GM12878 (cell line): ENCODE measurements around the gene PSORS1C1. TPM values are rescaled to one million over a fixed set of nuclear protein-coding genes. Genes with fewer than 3 reads are reported as not detected.

Experiments
- ATAC-seq: fragments of 200-7000 bp; cut with Tn5 transposase; 3 replicates; pipeline ENCODE4 v1.9.1; 2020; ENCODE audit warnings: mild to moderate bottlenecking, moderate library complexity
- BruUV-seq: library from RNA; stranded (reverse); fragments of 400-500 nt; replicated peaks from 2 replicates; lab custom pipeline; 2021; lab: Mats Ljungman, UMichigan
- CTCF ChIA-PET: fragments of 300-600 bp; sonication (Branson Sonifier 250); formaldehyde crosslinking; extraction: SDS; loops from one replicate; lab custom pipeline; 2021; ENCODE audit warnings: inconsistent platforms; lab: Yijun Ruan, JAX
- POLR2A ChIA-PET: fragments of 350-600 bp; formaldehyde crosslinking; extraction: SDS; loops from one replicate; lab custom pipeline; 2021; ENCODE audit warnings: inconsistent platforms; lab: Charles Lee
- RAD21 ChIA-PET: fragments of 300-600 bp; sonication (Branson Sonifier 250); formaldehyde crosslinking; loops from one replicate; lab custom pipeline; 2023; ENCODE audit warnings: antibody characterized with exemption; ENCODE audit not compliant: unreplicated experiment; lab: Charles Lee
- SMC1A ChIA-PET: fragments of 300-600 bp; sonication (Branson Sonifier 250); formaldehyde crosslinking; loops from one replicate; lab custom pipeline; 2023; ENCODE audit not compliant: unreplicated experiment, uncharacterized antibody; lab: Charles Lee
- DNase-seq: peaks from one replicate; pipeline ENCODE4 v3.0.0-alpha.2; 2011; ENCODE audit warnings: low read depth, low spot score
- FAIRE-seq: peaks from 3 replicates; lab custom pipeline; 2011; peaks lifted over from hg19 to GRCh38; lab: Jason Lieb, UNC
- H2AFZ ChIP-seq: 2 replicates; pipeline ENCODE4 v1.6.0; 2011; ENCODE audit warnings: low read depth, low read length, control low read depth; ENCODE audit not compliant: control insufficient read depth
- H3K27ac ChIP-seq: 2 replicates; pipeline ENCODE4 v1.5.1; 2011; ENCODE audit warnings: control low read depth; ENCODE audit not compliant: control insufficient read depth, insufficient read depth
- H3K27me3 ChIP-seq, 2 experiments: replicated peaks in 1 of 2; 2 replicates each; pipeline versions ENCODE4 v1.6.0 to v1.6.1; 2011; ENCODE audit warnings: low read length in 1 of 2; ENCODE audit not compliant: control insufficient read depth in 2 of 2, insufficient read depth in 2 of 2
- H3K36me3 ChIP-seq, 2 experiments: 2 replicates each; pipeline ENCODE4 v1.5.1; 2011; ENCODE audit warnings: low read length in 1 of 2; ENCODE audit not compliant: control insufficient read depth in 2 of 2, insufficient read depth in 2 of 2
- H3K4me1 ChIP-seq: 2 replicates; pipeline ENCODE4 v1.6.1; 2011; ENCODE audit warnings: mild to moderate bottlenecking, low read length, moderate library complexity, mixed read lengths; ENCODE audit not compliant: control insufficient read depth, insufficient read depth
- H3K4me2 ChIP-seq: 2 replicates; pipeline ENCODE4 v1.6.0; 2011; ENCODE audit warnings: control low read depth; ENCODE audit not compliant: control insufficient read depth, insufficient read depth
- H3K4me3 ChIP-seq: fragments of 200-600 bp; sonication (generic); 2 replicates; pipeline ENCODE4 v1.5.1; 2016
- H3K79me2 ChIP-seq: 2 replicates; pipeline ENCODE4 v1.6.0; 2011; ENCODE audit warnings: low read length; ENCODE audit not compliant: control insufficient read depth, insufficient read depth
- H3K9ac ChIP-seq: 2 replicates; pipeline ENCODE4 v1.8.0; 2011; ENCODE audit warnings: low read length, control low read depth, mixed read lengths; ENCODE audit not compliant: control insufficient read depth, insufficient read depth
- H3K9me3 ChIP-seq: replicated peaks from 3 replicates; pipeline ENCODE4 v1.5.1; 2011; ENCODE audit warnings: mild to moderate bottlenecking, low read length; ENCODE audit not compliant: control insufficient read depth, insufficient read depth
- H4K20me1 ChIP-seq: 2 replicates; pipeline ENCODE4 v1.6.0; 2011; ENCODE audit not compliant: control insufficient read depth, insufficient read depth
- BRCA1 ChIP-seq: IDR thresholded peaks from 2 replicates; pipeline ENCODE4 v1.6.1; 2011; ENCODE audit warnings: low read depth, low read length, improper control_type of control experiment
- FOXK2 ChIP-seq: fragments of 450-650 bp; IDR thresholded peaks from 2 replicates; pipeline ENCODE4 v1.6.1; 2017; ENCODE audit warnings: mild to moderate bottlenecking, moderate library complexity
- IRF4 ChIP-seq: IDR thresholded peaks from 2 replicates; pipeline ENCODE4 v1.6.1; 2011; ENCODE audit warnings: low read depth, low read length
- NR2C1 ChIP-seq: fragments of 450-650 bp; IDR thresholded peaks from 2 replicates; pipeline ENCODE4 v1.6.1; 2017; ENCODE audit warnings: antibody characterized with exemption, mild to moderate bottlenecking, moderate library complexity
- SUPT20H ChIP-seq: IDR thresholded peaks from 2 replicates; pipeline ENCODE4 v1.6.1; 2011; ENCODE audit warnings: low read depth, mild to moderate bottlenecking, low read length, moderate library complexity, borderline replicate concordance; ENCODE audit not compliant: control insufficient read depth
- ZNF24 ChIP-seq: fragments of 450-650 bp; IDR thresholded peaks from 2 replicates; pipeline ENCODE4 v1.6.1; 2017; ENCODE audit warnings: antibody characterized with exemption, mild to moderate bottlenecking
- WGBS: methylation state at CpG from one replicate; pipeline ENCODE4 v1.1.6; 2016; ENCODE audit warnings: low lambda C conversion rate; ENCODE audit not compliant: insufficient replicate concordance, insufficient coverage; ENCODE audit errors: missing lambda C conversion rate; 5-methylcytosine and 5-hydroxymethylcytosine counted together
- in situ Hi-C: fragments of 300-500 bp; cut with MboI; formaldehyde crosslinking; loops from 9 replicates; pipeline ENCODE4 v1.14.3; 2018; ENCODE audit warnings: mixed read lengths
- intact Hi-C: fragments of 100-400 bp; cut with micrococcal nuclease; formaldehyde crosslinking; loops from one replicate; pipeline ENCODE4 v1.14.2; 2022; ENCODE audit not compliant: unreplicated experiment
- polyA plus RNA-seq, 11 experiments: library from polyadenylated mRNA; depleted of rRNA in 4 of 11; unstranded in 6 of 11; stranded (reverse) in 5 of 11; fragments of >200 nt; fragmentation: Nextera tagmentation in 4 of 11; fragmentation: Illumina TruSeq in 1 of 11; extraction: Ambion mirVana in 4 of 11; extraction: Trizol in 1 of 11; gene quantifications; 1 replicate in 1 of 11; 2 replicates in 10 of 11; pipeline versions ENCODE4 v1.2.1 to v1.2.3, GENCODE V29; 2011 to 2016; ENCODE audit warnings: inconsistent platforms in 2 of 11, missing spikeins in 2 of 11, low read depth in 1 of 11
- total RNA-seq, 4 experiments: library from RNA; depleted of rRNA in 3 of 4; stranded (reverse); fragments of >200 nt in 3 of 4; fragmentation: Illumina TruSeq in 1 of 4; extraction: Trizol in 1 of 4; gene quantifications; 2 replicates each; pipeline versions ENCODE4 v1.2.1 to v1.2.3, GENCODE V29; 2013 to 2021
- TF ChIP-seq, protein P1 (sequence below): IDR thresholded peaks from 2 replicates; pipeline ENCODE4 v1.6.1; 2012; ENCODE audit warnings: improper control_type of control experiment, low read depth, low read length; ENCODE audit not compliant: insufficient replicate concordance
- TF ChIP-seq, protein P2 (sequence below): fragments of 450-650 bp; IDR thresholded peaks from 2 replicates; pipeline ENCODE4 v1.6.1; 2016; ENCODE audit warnings: mild to moderate bottlenecking
- TF ChIP-seq, protein P3 (sequence below): fragments of 450-650 bp; IDR thresholded peaks from 2 replicates; pipeline ENCODE4 v1.6.1; 2017; ENCODE audit warnings: antibody characterized with exemption, mild to moderate bottlenecking, moderate library complexity
- TF ChIP-seq, protein P4 (sequence below): IDR thresholded peaks from 2 replicates; pipeline ENCODE4 v1.6.1; 2012; ENCODE audit warnings: low read depth, low read length, improper control_type of control experiment

The PSORS1C1 gene
- total and polyA plus RNA-seq, 10 of the 15 experiments (the other 5 are each of a cell fraction or from before 2014, with no cell fraction given): 0.13 to 1.00 (median 0.20) TPM; not detected in 5

DNA sequence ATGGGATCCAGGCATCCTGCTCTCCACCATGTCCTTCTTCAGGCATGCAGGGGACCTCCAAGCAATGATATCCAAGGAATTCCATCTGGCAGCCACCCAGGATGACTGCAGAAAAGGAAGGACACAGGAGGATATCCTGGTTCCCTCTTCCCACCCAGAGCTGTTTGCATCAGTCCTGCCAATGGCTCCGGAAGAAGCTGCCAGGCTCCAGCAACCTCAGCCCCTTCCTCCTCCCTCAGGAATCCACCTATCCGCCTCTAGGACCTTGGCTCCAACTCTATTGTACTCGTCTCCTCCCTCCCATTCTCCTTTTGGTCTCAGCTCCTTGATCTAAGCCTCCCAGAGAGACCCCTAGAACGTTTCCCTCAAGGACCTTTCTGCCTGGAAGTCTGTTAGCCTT, 25.0 kb downstream of the PSORS1C1 start:
- H3K9me3 ChIP-seq: no peaks in the 10 kb centered on the region; the same call in 2 of the 3 replicates
- H3K4me1 ChIP-seq: peaks cover 3% of the 10 kb centered on the region
- H4K20me1 ChIP-seq: no peaks in the 10 kb centered on the region
- ATAC-seq (no peak), FAIRE-seq (no peak), DNase-seq (no peak)
- no peak overlapping the region for H2AFZ ChIP-seq
- no peaks in the 10 kb centered on the region for H3K79me2 ChIP-seq
- no TSS peak for BruUV-seq
- POLR2A ChIA-PET: no interaction called here
- RAD21 ChIA-PET: interaction anchor here (1.5 to 1.9 kb wide), 2 partner anchors 53 to 54 kb away, joined by 4 to 9 read pairs; no protein-coding TSS in a partner anchor
- CTCF ChIA-PET: interaction anchor here (1.0 to 22.9 kb wide), 5 partner anchors 10 to 54 kb away, joined by 3 to 326 read pairs (median 13); partner anchors contain the start of genes CCHCR1 and TCF19
- H3K27ac ChIP-seq: no peak overlapping the region
- intact Hi-C loops: no loop called here
- H3K4me3 ChIP-seq: no peak overlapping the region
- H3K27me3 ChIP-seq: no peaks in the 10 kb centered on the region
- WGBS: 65% methylated on average over 4 of the region's 4 CpGs
- H3K4me2 ChIP-seq: no peak overlapping the region
- SMC1A ChIA-PET: interaction anchor here (0.7 to 5.8 kb wide), 4 partner anchors 8 to 226 kb away, joined by 3 to 52 read pairs (median 14); no protein-coding TSS in a partner anchor
- no peak overlapping the region for H3K9ac ChIP-seq
- in situ Hi-C loops: loop anchor here (5.0 kb wide), 2 partner anchors 53 to 228 kb away; no protein-coding TSS in a partner anchor
- H3K36me3 ChIP-seq: 0 out of 4 replicates have a peak, but pooled peaks cover 0 to 4% of the 10 kb centered on the region in 2 experiments
- TF ChIP-seq BRCA1: no peak
- no peak for TF ChIP-seq NR2C1
- TF ChIP-seq IRF4: no peak
- TF ChIP-seq, protein P1, sequence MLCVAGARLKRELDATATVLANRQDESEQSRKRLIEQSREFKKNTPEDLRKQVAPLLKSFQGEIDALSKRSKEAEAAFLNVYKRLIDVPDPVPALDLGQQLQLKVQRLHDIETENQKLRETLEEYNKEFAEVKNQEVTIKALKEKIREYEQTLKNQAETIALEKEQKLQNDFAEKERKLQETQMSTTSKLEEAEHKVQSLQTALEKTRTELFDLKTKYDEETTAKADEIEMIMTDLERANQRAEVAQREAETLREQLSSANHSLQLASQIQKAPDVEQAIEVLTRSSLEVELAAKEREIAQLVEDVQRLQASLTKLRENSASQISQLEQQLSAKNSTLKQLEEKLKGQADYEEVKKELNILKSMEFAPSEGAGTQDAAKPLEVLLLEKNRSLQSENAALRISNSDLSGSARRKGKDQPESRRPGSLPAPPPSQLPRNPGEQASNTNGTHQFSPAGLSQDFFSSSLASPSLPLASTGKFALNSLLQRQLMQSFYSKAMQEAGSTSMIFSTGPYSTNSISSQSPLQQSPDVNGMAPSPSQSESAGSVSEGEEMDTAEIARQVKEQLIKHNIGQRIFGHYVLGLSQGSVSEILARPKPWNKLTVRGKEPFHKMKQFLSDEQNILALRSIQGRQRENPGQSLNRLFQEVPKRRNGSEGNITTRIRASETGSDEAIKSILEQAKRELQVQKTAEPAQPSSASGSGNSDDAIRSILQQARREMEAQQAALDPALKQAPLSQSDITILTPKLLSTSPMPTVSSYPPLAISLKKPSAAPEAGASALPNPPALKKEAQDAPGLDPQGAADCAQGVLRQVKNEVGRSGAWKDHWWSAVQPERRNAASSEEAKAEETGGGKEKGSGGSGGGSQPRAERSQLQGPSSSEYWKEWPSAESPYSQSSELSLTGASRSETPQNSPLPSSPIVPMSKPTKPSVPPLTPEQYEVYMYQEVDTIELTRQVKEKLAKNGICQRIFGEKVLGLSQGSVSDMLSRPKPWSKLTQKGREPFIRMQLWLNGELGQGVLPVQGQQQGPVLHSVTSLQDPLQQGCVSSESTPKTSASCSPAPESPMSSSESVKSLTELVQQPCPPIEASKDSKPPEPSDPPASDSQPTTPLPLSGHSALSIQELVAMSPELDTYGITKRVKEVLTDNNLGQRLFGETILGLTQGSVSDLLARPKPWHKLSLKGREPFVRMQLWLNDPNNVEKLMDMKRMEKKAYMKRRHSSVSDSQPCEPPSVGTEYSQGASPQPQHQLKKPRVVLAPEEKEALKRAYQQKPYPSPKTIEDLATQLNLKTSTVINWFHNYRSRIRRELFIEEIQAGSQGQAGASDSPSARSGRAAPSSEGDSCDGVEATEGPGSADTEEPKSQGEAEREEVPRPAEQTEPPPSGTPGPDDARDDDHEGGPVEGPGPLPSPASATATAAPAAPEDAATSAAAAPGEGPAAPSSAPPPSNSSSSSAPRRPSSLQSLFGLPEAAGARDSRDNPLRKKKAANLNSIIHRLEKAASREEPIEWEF: no peak
- TF ChIP-seq, protein P2, sequence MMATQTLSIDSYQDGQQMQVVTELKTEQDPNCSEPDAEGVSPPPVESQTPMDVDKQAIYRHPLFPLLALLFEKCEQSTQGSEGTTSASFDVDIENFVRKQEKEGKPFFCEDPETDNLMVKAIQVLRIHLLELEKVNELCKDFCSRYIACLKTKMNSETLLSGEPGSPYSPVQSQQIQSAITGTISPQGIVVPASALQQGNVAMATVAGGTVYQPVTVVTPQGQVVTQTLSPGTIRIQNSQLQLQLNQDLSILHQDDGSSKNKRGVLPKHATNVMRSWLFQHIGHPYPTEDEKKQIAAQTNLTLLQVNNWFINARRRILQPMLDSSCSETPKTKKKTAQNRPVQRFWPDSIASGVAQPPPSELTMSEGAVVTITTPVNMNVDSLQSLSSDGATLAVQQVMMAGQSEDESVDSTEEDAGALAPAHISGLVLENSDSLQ: no peak
- no peak for TF ChIP-seq FOXK2
- TF ChIP-seq ZNF24: no peak
- TF ChIP-seq, protein P3, sequence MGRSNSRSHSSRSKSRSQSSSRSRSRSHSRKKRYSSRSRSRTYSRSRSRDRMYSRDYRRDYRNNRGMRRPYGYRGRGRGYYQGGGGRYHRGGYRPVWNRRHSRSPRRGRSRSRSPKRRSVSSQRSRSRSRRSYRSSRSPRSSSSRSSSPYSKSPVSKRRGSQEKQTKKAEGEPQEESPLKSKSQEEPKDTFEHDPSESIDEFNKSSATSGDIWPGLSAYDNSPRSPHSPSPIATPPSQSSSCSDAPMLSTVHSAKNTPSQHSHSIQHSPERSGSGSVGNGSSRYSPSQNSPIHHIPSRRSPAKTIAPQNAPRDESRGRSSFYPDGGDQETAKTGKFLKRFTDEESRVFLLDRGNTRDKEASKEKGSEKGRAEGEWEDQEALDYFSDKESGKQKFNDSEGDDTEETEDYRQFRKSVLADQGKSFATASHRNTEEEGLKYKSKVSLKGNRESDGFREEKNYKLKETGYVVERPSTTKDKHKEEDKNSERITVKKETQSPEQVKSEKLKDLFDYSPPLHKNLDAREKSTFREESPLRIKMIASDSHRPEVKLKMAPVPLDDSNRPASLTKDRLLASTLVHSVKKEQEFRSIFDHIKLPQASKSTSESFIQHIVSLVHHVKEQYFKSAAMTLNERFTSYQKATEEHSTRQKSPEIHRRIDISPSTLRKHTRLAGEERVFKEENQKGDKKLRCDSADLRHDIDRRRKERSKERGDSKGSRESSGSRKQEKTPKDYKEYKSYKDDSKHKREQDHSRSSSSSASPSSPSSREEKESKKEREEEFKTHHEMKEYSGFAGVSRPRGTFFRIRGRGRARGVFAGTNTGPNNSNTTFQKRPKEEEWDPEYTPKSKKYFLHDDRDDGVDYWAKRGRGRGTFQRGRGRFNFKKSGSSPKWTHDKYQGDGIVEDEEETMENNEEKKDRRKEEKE: no peak
- no peak for TF ChIP-seq SUPT20H
- TF ChIP-seq, protein P4, sequence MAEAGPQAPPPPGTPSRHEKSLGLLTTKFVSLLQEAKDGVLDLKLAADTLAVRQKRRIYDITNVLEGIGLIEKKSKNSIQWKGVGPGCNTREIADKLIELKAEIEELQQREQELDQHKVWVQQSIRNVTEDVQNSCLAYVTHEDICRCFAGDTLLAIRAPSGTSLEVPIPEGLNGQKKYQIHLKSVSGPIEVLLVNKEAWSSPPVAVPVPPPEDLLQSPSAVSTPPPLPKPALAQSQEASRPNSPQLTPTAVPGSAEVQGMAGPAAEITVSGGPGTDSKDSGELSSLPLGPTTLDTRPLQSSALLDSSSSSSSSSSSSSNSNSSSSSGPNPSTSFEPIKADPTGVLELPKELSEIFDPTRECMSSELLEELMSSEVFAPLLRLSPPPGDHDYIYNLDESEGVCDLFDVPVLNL: no peak
